NCI-H1930 (cell line): Measurements from ENCODE around the gene HS3ST5.
"Not testable (repeated sequence)": the region's sequence is repeated elsewhere in the genome, so short reads cannot be mapped to it uniquely, and the experiment has no call there.

Experiments
- DNase-seq, 2 experiments: peaks; one replicate each; lab custom pipeline; 2025; lab: John Stamatoyannopoulos, UW

Gene HS3ST5

DNA sequence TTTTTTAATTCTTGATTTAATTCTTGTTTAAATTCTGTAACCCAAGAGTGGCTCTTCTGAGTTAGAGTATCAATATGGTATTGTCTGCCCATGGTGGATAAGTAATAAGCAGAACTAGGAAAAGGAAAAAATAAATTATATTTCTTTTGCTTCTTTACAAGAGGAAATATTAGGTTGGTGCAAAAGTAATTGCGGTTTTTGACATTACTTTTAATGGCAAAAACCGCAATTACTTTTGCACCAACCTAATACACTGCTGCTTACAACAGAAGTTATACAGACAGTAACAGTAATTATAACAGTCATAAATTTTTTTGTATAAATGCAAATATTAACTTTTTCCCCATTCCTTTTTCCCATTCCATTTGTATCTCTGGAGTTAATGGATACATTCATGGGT, 65.6 kb downstream of the HS3ST5 start:
- DNase-seq, result no peak

DNA sequence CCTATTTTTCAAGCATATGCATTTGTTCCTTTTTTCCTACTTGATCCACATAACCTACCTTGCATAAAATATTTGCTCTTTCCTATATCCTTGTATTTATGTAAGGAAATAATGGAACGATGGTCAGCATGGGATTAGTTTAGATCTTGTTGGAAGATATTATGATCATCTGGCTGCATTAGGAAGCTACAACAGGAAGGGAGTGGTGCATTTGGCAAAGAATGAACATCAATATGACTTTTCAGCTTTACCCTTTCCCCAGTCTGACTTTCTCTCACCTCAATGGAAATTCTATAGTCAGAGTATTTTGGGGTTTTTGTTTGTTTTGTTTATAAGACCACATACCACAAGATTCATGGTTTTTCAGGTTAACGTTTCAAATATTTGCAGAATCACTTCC, 66.0 kb downstream of the HS3ST5 start:
- no peak for DNase-seq

DNA sequence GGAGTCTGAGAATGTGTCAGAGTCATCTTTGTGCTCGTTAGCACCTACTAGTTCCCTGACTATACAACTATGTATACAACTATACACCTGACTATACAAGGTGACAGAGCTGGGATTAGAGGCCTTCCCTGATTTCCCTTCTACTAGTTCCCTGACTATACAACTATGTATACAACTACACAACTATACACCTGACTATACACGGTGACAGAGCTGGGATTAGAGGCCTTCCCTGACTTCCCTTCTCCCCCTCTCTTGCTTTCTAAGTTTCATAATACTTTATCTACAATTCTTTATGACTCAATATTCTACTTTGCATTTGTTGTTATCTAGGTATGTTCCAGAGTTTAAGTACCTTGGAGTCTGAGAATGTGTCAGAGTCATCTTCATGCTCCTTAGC, 68.0 kb downstream of the HS3ST5 start:
- no peak for DNase-seq

DNA sequence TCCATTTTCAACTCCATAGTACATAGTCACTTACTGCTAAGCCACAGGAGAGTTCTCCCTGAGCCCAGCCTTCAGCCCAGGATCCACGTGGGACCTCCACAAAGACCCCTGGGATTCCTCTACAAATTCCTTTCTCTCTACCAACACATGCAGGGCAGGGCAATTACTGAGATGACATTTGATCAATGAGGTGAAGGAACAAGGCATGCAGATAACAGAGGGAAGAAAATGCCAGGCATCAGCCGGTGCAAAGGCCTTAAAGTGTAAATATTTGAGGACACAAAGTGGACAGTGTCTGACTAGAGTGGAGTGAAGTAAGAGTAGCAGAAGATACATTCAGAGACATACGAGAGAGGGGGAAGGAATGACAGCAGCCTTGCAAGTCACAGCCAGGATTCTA, 70.2 kb downstream of the HS3ST5 start:
- no peak for DNase-seq

DNA sequence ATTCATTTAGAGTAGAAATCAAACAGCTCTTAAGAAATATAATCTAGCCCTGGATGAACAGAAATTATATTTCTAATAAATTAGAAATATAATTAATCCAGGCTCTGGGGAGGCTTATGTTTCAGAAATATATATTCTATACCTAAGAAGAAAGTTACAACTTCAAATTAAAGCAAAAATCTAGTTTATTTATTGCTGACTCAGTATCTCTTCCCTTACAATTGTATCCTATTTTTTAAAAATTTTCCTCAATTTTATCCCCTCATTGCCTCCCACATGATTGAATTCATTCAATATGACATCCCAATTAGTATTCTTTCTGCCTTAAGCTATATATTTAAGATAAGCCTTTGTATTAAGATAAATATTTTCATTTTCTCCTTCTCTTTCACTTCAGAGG, 71.4 kb downstream of the HS3ST5 start:
- DNase-seq, result no peak

DNA sequence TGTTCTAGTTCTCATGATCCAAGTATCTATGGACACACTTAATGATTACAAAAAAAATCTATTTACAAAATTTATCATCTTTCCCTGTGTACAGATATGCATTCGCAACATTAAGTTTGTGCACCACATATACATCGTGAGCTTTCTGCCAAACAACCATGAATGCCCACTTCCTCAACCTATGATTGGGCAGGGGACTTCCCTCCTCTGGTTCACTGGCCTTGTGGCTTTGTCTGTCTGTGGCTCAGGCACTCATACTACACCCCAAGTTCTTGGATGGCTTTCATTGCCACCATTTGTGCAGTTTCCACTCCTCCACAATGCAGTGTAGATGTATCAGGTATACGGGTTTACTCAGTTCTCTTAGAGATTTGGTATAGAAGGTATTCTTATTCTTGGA, 74.9 kb downstream of the HS3ST5 start:
- no peak for DNase-seq

DNA sequence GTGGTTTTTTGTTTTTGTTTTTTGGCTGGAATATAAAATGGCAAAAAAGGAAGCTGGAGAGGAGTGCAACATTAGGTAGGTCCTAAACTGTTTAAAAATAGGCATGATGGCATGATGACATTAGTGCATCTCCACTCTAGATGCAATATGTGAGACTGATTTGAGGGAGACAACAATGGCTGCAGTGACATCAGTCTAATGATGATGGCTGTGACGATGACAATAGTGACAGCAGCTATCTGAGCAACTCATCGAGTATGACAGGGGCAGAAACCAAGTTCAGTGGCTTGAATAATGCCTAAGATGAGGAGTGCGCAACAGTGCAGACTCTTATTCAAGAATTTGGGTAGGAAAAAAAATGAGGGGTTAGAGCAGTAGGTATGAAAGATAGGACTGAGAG, 82.0 kb downstream of the HS3ST5 start:
- no peak for DNase-seq

DNA sequence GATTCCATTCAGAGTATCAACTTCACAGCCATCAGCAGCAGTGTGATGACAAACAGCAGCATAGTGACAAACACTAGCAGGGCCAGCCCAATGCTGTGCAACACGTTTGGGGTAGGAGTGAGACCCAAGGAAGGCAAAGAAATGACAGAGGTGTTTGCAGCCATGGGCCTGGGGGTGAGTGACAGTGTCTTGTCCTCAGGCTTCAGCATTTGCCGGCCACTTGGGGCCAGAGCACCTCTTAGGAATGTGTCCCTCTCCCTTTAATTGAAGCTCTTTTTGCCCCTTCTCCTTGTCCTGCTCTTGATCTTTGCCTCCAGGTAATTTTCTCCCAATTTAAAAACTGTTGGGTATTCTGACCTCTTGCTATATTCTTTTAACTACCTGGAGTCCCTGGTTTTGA, 84.4 kb downstream of the HS3ST5 start:
- no peak for DNase-seq

DNA sequence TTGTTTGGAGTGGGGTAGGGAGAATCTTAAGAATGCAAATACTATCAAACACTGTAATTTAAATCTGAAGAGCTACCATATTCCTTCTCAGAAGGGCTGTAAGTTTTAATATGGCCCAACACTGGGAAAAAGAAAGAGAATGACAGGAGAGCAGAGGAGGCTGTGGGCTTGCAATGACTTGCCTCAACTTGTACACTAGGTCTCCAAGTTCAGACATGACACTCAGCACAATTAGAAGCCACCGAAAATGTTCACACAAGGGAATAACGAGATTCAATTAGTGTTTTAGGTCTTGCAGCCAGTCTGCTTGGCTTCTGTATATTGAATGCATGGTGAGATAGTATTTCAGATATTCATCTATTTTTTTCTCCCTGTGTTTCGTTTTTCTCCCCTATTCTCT, 89.4 kb downstream of the HS3ST5 start:
- DNase-seq, result no peak

DNA sequence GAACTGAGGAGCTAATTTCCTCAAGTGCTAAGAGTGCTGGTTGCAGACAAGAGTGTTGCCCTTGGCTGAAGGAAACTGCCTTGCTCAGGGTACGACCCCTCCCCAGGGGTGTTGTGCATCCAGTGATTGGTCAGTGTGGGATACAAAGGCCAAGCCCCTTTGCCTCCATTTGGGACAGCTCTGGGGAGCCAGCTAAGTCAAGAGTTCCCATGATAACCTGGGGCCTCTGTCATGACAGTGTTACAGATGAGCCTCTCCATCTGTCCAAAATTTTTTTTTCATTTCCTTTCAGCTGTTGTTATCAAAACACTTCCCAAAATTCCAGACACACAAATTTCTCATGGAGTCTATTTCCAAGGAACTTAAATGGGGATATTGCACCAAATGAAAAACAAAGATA, 93.3 kb downstream of the HS3ST5 start:
- DNase-seq, result no peak

DNA sequence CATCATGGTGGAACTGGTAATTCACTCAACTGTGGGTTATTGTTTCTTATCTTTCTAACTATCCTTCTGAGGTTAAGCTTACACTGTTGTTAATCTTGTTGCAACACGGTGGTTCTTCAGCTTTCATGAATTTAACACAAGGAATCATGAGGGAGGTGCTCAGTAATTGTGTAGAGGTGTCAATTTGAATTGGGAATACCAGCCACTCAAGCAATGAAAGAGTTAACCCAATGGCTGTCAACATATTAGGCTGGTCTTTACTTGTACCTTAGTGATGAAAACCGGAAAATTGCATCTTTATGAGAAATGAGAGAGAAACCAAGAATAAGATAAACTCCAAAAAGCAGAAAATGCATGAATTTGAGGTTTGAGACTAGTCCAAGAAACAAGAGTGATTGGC, 95.7 kb downstream of the HS3ST5 start:
- DNase-seq, result no peak

DNA sequence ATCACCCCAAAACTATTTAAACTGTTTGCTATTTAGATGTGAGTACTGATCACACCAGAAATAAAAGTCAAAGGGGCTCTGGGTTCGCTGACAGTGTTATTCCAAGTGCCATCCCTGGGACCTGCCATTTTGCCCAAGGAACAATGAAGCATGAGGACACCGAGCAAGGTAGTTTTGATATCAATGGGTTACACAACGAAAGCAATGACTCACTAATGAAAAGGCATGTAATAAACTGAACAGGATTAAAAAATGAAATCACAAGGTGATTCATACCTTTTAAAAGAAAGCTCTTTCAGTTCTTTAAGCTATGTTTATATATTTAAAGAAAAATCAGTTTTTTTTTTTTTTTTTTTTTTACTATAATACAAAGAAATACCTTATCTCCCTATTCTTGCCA, 102.0 kb downstream of the HS3ST5 start:
- DNase-seq, result no peak

DNA sequence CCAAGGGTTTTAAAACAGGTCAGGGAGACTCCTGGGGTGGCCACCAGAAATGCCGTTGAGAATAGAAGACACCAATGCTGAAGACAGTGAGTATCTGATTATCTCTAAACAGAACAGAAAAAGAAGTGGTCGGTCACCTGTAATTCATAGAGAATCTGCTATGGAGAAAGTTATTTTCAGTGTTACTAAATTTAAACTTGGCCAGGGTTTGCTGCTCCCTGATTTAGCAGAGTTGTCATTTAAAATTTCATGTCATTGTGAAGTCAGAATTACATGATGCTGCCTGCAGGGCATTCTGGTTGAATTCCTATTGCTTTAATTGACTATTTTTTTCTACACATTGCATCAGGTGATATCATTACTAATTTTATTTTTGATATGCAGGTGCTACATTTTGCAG, 114.1 kb downstream of the HS3ST5 start:
- DNase-seq, result no peak

DNA sequence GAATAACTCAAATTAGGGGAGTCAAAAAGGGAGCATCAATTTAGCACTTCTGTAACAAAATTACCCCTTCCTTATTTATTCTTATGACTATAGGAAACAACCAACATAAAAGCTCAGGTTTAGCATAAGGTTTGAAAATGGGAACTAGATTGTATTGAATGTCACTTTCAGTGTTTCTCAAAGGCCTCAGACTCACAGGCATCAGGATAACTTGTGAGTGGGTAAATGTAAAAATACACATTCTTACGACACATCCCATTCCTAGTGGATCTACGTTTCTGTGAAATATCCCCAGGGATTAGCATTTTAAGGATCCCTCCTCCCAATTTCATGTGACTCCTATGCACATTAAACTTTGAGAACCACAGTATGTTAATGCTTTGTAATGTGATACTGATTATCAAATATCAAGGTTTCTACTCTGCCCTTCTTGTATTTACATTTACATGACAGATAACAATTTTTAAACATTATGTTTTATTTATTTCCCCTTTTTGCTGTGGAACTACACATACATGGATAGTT, 114.8 kb downstream of the HS3ST5 start:
- no peak for DNase-seq

DNA sequence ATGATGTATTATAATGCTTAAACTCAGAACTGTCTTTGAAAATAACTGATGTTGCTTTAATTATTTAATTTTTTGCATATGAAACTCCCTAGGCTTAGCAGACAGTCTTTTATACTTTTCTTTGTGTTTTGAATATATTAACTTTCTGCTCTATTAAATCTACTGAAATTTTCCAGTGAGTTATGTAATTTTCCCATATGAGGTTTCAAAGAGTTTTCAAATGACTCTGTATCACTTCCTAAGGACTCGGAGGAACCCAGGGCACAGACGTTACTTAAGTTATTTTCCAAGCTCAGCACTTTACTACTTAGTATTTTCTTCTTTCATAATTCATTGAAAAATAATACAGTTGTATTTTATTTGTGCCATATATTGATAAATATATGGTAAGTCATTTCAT, 122.6 kb downstream of the HS3ST5 start:
- no peak for DNase-seq

DNA sequence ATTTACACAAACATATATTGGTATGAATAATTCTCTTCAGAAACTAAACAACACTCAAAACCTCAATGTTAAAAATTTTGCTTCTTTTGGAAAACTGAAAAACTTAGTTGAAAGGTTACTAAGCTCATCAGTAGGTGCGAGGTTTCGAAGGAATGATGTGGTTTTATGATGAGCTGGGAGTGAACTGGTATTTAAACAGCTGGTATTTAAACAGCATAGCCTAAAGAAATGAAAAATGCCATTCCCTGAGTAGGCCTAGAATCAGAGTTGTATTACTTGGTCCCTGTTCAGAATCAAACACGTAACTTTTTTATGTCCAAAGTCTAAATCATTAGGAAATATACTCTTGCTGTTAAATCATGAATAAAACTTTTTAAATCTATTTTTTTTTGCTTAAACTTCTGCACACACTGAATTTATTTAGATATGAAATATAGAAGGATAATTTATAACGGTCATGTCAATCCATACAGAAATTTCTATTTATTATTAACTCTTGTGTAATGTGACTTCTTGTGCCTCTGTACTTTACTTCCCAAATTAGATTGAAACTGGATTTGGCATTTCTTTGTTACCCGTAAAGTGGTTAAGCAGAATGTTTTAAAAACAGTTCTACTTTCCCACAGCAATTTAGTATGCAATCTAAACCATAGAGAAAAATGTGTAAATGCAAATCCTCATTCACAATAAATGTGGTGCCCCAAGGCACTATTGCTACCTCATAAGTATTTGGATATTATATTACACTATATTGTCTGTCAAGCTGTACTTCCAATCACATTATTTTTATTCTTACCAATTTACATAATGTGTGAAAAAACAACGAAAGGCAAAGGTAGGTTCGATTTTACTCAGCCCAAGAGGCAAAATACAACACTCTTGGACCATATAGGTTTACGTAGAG, 124.1 kb downstream of the HS3ST5 start:
- no peak for DNase-seq

DNA sequence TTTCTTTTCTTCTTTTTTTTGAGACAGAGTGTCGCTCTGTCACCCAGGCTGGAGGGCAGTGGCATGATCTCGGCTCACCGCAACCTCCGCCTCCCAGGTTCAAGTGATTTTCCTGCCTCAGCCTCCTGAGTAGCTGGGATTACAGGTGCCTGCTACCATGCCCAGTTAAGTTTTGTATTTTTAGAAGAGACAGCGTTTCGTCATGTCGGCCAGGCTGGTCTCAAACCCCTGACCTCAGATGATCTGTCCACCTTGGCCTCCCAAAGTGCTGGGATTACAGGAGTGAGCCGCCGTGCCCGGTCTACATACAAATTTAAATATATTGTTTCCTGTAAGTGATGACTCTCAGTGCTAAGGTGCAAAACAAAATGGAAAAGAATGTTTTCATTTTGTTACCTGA, 124.8 kb downstream of the HS3ST5 start:
- not testable (repeated sequence) for DNase-seq

DNA sequence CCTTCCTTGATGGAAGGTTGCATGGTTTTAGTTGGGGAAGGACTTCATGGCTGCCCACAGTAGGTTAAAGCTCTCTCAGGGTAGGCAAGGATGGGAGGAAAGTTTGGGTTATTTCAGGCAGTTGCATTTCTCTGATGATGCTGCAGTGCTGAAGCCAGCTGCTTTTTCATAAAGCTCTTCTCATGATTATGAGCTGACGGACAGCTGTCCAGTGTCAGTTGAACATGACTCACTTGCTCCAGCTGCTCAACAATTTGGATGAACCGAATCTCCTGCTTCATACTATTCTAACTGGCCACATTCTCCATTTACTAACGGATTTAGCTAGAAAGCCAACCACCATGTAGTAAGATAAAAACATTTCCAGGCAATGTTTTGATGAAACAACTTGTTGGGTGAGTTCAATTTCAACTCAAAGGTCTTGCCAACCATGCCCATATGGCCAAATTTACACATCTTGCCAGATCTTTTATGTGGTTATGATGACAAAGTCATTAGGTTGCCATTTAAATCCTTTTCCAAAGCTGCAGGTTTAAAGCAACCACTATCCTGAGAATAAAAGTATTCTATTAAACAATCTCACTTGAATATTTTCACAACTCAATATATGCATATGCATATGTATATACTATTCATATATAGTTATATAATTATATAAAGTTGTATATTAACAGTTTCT, 125.9 kb downstream of the HS3ST5 start:
- DNase-seq, result no peak

DNA sequence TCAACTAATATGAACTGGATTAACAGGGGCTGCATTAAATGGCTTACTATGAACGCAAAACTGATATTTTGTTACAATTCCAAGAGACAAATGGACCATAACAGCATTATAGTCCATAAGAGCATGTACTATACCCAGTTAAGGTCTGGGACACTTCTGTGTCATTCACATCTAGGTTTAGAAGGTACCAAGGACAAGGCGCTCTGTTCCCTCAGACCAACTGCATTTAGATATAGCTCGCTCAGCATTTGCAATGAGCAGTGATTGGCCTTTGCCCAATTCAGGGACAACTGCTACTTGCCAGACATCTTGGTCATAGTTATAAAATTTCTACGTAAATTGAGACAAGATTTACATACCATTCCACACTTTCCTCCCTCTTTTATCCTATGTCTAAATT, 132.4 kb downstream of the HS3ST5 start:
- DNase-seq, result no peak

DNA sequence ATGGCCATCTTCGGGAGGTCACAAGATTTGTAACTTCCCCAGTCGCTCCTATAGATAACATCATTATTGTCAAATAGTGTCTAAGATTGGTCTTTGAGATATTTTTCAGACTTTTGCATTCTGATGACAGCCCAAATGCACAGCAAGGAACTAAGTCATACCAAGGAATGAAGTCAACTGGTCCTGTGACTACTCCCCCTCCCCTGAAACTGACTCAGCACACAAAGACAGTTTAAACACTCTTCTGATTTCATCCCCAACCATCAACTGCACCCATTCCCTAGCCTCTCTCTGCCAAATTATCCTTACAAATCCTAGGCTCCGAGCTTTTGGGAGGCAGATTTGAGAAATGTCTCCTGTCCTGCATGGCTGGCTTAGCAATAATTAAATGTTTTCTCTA, 139.4 kb downstream of the HS3ST5 start:
- no peak for DNase-seq

DNA sequence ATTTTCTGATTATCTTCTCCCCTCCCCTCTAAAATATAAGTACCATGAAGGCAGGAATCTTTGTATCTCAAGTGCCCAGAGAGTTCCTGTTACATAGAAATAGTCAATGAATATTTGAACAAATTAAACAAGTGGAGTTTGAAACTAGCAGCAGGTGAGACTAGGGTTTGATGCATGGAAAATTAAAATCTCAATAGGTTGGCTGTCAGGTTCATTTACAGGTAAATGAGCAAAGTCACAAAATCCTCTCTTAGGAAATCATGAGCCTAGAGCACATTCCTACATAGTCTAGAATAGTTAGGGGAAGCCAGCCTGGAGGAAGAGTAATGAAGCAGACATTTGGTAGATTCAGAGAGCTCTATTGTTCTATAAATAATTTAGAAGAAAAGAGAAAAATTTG, 140.4 kb downstream of the HS3ST5 start:
- DNase-seq, result no peak

DNA sequence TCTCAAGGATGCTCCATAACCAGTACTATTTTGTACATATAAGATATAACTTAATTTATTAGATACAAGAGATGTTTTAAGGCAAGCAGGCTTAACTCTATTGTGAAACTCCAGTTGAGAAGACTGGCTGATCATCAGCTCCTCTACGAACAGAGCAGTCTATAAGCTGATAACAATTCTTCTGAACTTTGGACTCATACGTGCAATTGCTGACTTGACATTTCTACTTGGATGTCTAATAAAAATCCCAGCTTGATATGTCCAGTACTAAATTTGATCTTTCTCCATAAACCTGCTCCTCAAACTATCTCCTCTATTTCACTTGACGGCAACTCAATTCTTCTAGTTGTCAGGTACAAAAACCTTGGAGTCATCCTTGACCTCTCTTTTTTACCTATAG, 141.9 kb downstream of the HS3ST5 start:
- no peak for DNase-seq

DNA sequence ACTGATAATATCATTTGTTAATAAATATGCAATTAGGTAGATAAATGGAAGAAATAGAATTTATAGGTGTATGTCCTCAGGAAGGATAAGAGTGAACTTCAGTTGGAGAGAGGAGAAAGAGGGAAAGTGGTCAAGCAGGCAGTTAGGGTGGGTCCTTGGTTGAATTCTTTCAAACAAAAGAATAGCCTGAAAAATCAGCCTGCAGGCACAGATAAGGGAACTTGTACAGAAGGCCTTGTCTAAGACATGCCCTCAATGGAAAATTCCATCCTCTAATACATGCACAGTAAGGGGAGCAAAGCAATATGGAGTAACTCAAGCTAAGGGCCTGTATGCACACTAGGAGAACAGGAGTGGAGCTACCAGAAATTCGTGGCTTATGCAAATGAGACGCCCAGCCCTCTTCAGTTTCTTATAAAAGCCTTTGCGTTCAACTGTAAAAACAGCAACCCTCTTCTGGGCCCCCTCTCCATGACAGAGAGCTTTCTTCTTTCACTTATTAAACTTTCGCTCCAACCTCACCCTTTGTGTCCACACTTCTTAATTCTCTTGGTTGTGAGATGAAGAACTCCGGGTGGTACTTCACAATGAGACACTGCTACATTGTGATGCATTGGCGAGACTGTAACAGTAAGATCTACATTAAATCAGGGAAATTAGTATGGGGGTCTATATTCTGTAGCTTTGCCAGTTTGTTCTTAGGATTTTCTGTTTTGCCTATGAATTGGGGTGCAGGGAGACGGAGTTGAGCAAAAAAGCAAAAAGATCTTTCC, 147.0 kb downstream of the HS3ST5 start:
- DNase-seq, result no peak
